ENCODE measurements around the gene SLC12A2.

Gene SLC12A2

GRCh38 chr5:128077526-128077925 lies 6.0 kb upstream of the SLC12A2 start:
- Histone ChIP-seq H3K27ac (no peak overlapping the region), H3K4me3 (ENCODE audit: low read depth, low read length) (no peak overlapping the region), H3K27me3 (replicated peaks) (no peaks in the 10 kb centered on the region), H3K36me3 (replicated peaks) (no peaks in the 10 kb centered on the region)
- DNase-seq = no peak
- in situ Hi-C loops (cut with HindIII; ENCODE audit: low pct_ligation_motif_present, low sequenced_read_pairs) = no loop called here
- no peak for TF ChIP-seq CTCF (IDR thresholded peaks at IDR 0.05; ENCODE audit: low read depth, low read length, missing control alignments)

- DNase-seq = no peak
- H3K27me3 ChIP-seq (replicated peaks) = no peaks in the 10 kb centered on the region
- H3K27ac ChIP-seq = no peak overlapping the region
- H3K36me3 ChIP-seq (replicated peaks) = no peaks in the 10 kb centered on the region
- peak; percentile 33 for TF ChIP-seq CTCF (IDR thresholded peaks at IDR 0.05; ENCODE audit: low read depth, low read length, missing control alignments)
- H3K4me3 ChIP-seq (ENCODE audit: low read depth, low read length) = peak overlapping the region; percentile 82
- in situ Hi-C loops (cut with HindIII; ENCODE audit: low pct_ligation_motif_present, low sequenced_read_pairs) = no loop called here
Observed at GRCh38 chr5:128081111-128081851, 2.3 kb upstream of the SLC12A2 start.

- Histone ChIP-seq H3K36me3 (replicated peaks) (no peaks in the 10 kb centered on the region), H3K27ac (peak overlapping the region; percentile 87), H3K4me3 (ENCODE audit: low read depth, low read length) (peak overlapping the region; percentile 82), H3K27me3 (replicated peaks) (no peaks in the 10 kb centered on the region)
- no peak for TF ChIP-seq CTCF (IDR thresholded peaks at IDR 0.05; ENCODE audit: low read depth, low read length, missing control alignments)
- no peak for DNase-seq
- in situ Hi-C loops (cut with HindIII; ENCODE audit: low pct_ligation_motif_present, low sequenced_read_pairs) = no loop called here
Observed at GRCh38 chr5:128082551-128083032, 974 bp upstream of the SLC12A2 start.

- no peak for DNase-seq
- in situ Hi-C loops (cut with HindIII; ENCODE audit: low pct_ligation_motif_present, low sequenced_read_pairs) = no loop called here
- peak; percentile 23 for TF ChIP-seq CTCF (IDR thresholded peaks at IDR 0.05; ENCODE audit: low read depth, low read length, missing control alignments)
- H3K27ac ChIP-seq = peak overlapping the region; percentile 87
- peak overlapping the region; percentile 82 for H3K4me3 ChIP-seq (ENCODE audit: low read depth, low read length)
- H3K36me3 ChIP-seq (replicated peaks) = no peaks in the 10 kb centered on the region
- no peaks in the 10 kb centered on the region for H3K27me3 ChIP-seq (replicated peaks)
Observed at GRCh38 chr5:128083811-128084227, 253 bp downstream of the SLC12A2 start.

- Histone ChIP-seq H3K36me3 (replicated peaks) (no peaks in the 10 kb centered on the region), H3K27me3 (replicated peaks) (no peaks in the 10 kb centered on the region), H3K4me3 (ENCODE audit: low read depth, low read length) (peak overlapping the region; percentile 82), H3K27ac (peak overlapping the region; percentile 87)
- in situ Hi-C loops (cut with HindIII; ENCODE audit: low pct_ligation_motif_present, low sequenced_read_pairs) = no loop called here
- no peak for TF ChIP-seq CTCF (IDR thresholded peaks at IDR 0.05; ENCODE audit: low read depth, low read length, missing control alignments)
- DNase-seq = no peak
Observed at GRCh38 chr5:128084228-128085167, 932 bp downstream of the SLC12A2 start.
